NCI-H146 (cell line): ENCODE results near the gene FGA.

Experiments
- DNase-seq: peaks from one replicate; lab custom pipeline; 2025; lab: John Stamatoyannopoulos, UW

The FGA gene

DNA sequence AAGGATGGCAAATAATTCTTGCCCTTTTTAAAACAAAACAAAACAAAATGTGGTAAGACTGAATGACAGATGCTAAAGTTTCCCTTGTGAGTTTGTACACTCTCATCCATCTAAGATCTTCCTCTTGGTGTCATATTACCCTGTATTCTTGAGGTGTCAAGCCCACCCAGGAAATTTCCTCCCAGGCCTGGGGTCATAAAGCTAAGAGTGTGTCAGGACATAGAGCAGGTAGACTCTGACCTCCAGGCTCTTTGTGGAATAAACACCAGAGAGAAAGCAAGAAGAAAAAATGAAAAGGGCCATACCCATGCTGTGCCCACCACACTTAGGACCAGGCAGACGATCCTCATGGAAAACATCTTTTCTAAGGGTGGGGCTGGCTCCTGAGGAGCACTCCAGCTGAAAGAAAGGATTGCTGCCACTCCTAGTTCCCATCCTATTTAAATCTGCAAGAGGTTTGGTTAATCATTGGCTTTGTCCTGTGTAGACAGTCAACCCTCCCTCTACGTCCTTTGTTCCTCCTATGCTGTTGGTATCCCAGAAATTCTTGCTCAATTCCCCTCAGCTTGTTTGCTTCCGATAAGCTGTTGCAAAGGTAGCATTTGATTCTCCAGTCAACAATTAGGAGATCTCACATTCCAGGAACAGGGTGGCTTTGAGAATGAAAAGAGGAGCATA is at the start of gene FGA:
FGA (minus strand) TSS at position 414 of the 678 bp plus-strand sequence; CDS start at position 359, 55 bp downstream.
- no peak for DNase-seq

DNA sequence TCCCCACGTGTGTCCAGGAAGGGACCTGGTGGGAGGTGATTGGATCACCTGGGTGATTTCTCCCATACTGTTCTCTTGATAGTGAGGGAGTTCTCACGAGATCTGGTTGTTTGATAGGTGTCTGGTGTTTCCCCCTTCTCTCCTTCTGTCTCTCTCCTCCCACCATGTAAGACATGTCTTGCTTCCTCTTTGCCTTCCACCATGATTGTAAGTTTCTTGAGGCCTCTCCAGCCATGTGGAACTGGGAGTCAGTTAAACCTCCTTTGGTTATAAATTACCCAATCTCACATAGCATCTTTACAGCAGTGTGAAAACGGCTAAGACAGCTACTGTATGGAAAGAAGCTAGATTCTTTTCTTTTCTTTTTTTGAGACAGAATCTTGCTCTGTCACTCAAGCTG is 43.5 kb upstream of the FGA start:
- DNase-seq, result no peak

DNA sequence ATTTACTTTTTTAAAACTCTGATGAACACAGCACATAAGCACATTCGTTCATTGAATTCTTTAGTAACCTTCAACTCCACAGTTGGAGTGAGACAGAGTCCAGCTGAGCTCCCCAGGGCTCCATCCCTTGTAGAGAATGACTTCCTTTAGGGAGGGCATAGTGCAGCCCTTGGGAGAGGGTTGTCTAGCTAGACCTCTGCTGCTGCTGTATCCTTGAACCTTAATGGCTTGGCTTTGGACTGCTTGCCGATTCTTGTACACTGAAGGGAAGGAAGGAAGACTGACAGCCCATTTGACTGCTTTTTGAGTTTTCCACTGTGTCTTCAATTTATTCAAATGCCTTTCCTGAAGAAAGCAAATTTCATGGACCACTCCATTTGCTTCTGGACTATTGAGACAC is 41.3 kb upstream of the FGA start:
- no peak for DNase-seq

DNA sequence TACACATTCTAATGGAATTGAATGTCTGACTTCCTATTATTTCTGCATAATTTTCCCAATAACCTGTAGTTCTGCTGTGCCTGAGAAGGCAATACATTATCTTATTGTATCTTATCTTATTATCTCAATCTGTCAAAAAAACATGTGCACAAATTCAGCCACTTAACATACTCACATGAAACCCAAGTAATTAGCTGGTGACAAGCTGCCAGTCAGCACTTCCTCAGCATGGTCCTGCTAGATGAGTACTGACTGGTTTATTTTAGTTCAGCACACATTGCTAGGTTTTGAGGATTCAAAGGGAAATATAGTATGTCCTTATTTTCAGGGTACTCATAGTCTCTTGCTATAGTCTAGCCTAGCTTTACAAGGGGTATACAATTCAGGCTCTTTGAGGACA is 39.8 kb upstream of the FGA start:
- DNase-seq, result no peak

DNA sequence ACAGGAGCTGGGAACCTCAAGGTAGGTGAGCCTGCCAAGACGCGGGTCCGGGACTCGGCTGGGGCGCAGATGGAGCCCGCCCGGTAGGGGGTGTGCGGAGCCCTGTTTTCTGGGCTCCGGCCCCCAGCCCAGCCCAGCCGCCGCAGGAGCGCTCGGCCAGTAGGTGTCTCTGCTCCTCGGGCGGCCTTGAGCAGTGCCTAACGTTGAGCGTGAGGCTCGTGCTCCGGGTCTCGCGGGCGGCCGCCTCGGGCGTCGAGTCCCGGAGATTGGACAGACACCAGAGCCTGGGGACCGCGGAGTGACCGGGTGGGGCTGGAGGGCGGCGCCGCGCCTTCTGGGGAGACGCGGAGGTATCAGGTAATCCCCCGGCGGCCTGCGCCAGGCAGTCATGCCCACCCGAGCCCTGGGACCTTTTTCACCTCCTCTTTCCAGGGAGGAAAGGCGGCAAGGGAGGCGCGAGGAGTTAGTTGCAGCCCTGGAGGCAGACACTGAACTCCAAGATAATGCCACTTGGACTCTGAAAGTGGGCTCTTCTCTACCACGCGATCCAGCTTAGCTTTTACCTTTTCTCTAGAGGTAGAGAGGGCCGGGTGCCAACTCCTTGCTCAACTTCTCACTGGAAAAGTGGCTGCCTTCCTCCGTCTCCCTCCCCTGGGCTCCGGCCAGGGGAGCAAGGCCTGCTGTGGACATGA is 36.4 kb upstream of the FGA start:
- DNase-seq, result peak; percentile 16

DNA sequence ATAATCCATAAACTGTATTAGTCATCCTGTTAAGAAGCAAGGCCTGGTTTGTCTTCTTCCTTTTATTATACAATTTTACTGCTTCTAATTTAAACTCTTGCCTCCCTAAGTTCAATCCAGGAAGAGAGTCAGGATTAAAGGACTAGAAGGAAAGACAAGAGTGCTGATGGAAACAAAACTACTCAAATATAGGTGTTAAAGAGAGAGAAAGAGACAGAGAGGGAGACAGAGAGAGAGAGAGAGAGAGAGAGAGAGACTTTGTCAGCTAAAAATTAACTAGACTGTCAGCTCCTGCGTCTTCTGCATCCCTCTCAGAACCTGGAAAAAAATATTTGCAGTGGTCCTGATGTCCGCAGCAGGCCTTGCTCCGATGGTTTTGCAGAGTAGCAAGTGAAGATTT is 35.4 kb upstream of the FGA start:
- DNase-seq, result no peak

DNA sequence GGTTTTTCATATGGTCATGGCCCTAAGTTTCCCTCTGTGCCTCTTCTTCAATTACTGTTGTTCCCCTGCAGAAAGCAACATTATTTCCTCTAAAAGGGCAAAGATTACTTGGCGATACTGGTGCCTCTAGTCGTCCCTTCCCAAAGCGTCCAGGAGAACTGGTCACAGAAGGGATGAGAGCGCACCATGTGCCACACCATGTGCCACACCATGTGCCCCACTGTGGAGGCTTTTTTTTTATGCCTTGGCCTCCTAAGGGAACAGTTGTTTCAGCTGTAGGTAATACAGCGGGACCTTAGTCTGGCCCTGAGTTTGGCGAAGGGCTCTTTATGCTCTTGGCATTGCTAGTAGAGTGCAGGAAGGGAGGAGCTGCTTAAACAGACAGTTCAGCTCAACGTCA is 33.5 kb upstream of the FGA start:
- no peak for DNase-seq

DNA sequence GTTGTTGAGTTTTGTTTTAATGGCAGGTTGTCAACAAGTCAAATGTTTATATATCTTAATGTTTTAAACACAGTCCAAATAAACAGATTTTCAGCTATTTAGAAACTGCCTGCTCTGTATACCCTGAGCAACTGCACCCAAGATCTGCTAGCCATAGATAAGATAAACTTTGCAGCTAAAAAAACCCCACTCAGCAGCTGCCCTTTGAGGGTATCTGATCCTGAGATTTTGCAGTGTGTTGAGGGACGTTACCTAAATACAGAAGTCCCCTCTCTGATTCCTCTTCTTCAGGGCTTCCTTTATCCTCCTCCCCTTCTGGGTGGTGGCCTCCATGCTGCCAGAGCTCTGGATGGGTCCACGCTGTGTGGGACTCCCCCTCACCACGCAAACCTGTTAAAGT is 32.9 kb upstream of the FGA start:
- no peak for DNase-seq

DNA sequence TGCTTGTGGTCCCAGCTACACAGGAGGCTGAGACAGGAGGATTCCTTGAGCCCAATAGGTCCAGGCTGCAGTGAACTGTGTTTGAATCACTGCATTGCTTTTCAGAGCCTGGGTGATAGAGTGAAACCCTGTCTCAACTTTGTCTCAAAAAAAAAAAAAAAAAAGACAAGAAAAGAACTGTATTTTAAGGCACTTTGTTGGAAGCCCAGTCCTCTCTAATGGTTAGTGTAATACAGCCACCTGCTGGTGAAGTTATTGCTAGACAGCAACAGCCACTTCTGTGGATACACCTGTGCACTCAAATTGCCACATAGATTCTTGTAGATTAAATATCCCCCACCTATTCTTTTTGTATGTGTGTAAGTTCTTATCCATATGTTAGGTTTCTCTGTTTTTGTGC is 32.1 kb upstream of the FGA start:
- DNase-seq, result peak; percentile 1

DNA sequence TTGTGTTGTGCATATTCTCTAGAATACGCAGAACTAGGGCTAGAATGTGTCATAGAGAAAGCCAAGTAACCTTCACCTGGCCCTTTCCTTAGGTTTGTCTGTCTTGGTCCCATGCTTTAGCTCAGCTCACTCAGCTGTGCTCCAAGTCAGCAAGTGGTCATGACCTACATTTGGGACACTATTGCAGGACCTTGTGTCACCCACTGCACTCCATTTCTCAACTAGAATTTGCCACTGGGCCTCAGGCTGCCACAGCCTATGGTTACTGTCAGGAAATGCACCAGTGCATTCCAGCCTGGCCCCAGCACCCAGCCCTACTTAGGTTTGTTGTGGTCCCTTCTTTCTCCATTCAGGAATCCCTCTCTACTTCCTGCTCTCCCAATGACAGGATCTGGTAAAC is 29.6 kb upstream of the FGA start:
- DNase-seq, result no peak

DNA sequence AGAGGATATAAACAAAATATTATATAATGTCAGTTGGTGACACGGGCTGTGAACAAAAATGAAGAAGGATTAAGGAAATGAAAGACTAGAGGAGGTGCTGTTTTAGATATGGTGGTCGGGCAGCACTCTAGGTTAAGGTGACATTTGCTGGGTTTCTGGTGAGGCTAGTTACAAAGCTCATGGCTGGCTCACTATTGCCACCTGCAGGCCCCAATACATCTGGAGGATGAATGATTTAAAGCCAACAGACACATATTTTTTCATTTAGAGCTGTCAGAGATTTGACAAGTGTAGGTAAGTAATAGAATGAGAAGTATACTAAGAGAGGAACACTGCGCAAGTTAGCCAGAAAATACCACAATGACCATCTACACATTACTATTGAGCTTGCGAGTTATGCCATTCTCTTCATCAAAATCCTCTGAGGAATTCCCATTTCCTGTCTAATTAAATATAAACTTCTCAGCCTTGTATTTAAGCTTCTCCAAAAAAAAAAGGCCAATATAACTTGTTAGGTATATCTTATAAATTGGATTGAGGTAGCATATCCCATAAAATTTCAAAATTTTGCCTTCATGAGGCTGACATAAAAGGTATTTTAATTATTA is 28.3 kb upstream of the FGA start:
- DNase-seq, result peak; percentile 7

DNA sequence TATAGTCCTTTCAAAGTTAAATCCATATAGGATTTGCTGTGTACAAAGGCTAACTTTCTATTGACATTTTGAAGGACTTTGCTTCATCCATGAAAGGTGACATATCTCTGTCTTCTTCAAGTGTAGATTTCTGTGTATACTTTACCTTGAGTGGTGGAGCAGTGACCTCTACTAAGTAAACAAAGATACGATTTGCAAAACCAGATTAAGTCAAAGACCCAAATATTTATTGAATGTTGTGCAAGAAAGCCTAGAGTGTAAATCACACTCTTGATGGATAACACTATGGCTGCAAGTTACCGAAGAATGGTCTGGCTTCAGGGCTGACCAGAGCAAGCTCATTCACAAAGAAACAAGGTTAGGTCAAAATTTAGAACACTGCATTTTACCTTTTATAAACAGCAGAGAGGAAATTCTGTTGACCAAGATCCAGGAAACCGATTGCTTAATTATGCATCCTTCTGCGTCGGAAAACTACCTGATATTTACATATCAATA is 27.3 kb upstream of the FGA start:
- no peak for DNase-seq

DNA sequence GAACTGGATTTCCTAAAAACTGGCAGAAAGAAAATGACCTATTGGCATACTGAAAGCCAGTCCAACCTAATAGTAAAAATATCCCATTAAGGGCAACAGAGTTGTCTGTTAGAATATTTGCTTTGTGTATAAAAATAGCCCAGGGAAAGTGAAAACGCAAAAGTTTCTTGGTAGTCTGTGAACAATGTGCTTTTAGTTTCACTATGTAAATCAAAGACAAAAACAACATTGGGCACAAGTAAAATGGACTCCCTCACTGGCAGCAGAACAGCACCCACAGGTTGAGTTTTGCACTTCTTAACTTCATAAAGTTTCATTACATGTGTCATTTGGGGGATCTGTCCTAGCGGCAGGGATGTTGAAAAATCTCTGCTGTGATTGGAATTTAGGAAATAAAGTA is 26.2 kb upstream of the FGA start:
- DNase-seq, result no peak

DNA sequence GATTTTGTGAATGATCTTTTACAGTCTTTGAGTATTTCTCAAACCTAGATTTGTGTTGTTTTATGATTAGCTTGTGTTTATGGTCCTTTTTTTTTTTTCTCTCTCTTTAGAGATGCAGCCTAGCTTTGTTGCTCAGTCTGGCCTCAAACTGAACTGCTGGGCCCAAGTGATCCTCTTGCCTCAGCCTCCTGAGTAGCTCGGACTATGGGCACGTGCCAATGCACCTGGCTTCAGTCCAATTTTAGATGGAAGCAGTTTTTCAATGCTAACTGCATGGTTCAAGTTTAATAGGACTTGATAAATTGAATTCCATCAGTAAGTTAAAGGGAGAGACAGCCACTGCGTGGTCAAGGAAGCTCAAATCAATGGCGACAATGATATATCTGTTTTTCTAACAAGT is 25.7 kb upstream of the FGA start:
- DNase-seq, result no peak

DNA sequence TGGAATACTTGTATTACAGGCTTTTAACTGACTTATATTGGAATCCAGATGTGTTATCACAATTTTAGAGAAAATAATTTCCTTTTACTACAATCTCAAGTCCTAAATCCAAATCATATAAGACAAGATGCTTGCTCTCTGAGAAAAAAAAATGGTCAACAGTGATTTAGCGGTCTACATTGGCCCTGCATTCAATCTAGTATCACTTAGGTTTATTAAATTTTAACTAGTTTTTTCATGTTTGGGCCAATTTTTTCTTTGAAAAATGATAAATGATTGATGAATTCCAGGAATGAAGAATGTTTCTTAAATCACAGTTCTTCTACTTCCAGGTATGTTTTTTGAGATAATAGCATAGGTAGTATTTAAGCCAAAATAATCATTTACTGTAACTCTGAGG is 24.7 kb upstream of the FGA start:
- DNase-seq, result no peak

DNA sequence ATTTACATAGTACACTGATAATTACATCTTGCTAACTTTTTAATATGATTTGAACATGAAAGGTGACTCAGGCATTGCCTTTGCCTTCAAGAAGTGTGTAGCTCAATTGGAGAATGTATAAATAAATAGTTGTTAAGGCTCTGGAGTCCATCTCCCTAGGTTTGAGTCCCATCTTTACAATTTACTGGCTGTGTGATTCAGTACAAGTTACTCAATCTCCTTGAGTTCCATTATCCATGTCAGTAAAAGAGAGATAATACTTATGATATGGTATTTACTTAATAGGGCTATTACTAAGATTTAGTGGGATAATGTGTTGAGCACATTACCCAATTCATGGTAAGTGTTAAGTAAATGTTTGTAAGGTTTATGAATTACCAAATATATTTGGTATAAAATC is 23.8 kb upstream of the FGA start:
- no peak for DNase-seq

DNA sequence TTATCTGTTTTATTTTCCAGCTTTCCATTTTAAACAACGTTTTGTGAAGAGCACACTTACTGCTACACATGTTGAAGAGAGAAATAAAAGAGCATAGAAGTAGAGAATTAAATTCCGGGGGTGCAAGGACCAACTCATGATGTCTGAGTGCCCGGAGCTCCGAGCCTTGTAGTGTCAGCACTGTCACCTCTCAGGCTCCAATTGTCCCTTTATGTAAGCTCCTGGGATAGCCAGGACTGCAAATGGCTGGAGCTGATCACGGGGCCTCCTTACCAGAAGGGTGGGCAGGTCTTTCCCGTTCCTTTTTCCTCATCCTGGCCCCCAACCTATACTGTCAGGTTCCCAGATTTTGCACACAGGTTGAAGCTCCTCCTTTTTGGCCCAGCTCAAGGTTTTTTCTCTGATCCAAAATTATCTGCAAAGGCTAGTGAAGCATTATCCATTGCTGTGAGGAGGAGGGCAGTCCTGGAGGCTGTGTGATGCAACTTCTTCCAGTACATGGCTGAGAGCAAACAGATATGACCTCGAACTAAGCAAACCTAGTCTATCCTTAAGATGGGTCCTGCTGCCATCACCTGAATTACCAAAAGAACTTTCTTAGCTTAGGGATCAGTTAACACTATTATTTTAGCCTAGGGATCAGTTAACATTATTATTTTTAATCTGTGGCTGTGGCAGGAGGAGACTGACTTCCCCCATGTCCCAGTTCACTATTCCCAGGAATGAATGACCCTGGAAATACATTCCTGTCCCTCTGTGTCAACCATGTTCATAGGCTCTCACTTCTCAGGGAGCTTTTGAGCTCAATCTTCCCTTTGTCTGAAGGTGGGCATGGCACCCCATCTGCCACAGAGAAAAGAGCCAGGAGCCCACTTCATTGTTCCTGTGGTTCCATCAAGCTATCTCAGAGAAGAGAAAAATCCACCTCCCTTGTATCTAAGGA is 22.2 kb upstream of the FGA start, which contains the start of gene FGG:
FGG (minus strand) TSS at position 185 of the 943 bp plus-strand sequence; CDS start at position 138, 47 bp downstream.
- no peak for DNase-seq

DNA sequence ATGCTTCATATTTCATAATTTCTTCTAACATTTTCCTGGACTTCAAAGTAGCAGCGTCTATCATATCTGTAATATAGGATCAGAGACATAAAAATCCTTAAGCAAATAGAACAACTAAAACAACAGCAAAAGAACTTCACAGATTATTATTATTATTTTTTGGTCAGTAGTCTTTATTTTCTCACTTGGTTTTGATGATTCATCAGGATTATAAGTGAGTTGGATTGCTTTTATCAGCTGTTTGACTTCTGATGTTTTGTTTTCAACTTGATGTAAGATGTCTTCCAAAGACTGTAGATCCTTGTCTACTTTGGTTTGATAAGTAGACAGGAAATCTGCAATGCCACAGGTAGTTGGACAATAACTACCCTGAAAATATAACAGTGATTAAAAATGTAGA is 21.3 kb upstream of the FGA start:
- no peak for DNase-seq

DNA sequence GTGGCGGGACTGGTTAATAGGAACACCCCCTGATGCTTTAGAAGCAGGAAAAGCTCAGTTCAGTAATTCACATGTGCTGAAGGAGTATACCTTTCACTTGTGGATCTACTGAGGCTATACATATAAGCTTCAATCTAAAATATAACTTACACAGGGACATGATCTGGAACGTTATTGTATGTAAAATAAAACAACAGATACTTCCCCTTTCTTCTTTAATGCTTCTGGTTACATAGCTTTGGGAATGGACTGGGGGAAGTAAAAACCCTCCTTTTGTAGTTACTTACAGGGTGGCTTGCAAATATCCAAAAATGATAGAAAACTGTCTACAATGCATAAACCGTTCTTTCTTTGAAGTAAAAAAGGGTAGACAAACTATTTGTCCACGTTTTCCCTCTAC is 20.0 kb upstream of the FGA start:
- no peak for DNase-seq

DNA sequence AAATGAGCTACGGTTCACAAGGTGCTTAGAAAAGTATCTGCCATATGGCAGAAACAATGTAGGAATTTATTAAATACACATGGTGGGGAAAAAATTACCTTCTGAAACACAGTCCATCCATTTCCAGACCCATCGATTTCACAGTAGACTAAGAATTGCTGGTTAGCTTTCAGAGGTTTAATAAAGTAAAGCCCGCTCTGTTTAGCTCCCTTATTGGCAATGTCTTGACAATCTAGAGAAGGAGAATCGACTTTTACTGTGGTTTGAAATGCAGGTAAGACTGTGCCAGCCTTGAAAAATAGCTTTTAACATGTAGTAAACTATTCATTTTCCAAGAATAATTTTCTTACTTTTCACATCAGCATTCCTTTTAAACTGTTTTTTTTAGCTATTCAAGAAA is 19.0 kb upstream of the FGA start:
- DNase-seq, result no peak

DNA sequence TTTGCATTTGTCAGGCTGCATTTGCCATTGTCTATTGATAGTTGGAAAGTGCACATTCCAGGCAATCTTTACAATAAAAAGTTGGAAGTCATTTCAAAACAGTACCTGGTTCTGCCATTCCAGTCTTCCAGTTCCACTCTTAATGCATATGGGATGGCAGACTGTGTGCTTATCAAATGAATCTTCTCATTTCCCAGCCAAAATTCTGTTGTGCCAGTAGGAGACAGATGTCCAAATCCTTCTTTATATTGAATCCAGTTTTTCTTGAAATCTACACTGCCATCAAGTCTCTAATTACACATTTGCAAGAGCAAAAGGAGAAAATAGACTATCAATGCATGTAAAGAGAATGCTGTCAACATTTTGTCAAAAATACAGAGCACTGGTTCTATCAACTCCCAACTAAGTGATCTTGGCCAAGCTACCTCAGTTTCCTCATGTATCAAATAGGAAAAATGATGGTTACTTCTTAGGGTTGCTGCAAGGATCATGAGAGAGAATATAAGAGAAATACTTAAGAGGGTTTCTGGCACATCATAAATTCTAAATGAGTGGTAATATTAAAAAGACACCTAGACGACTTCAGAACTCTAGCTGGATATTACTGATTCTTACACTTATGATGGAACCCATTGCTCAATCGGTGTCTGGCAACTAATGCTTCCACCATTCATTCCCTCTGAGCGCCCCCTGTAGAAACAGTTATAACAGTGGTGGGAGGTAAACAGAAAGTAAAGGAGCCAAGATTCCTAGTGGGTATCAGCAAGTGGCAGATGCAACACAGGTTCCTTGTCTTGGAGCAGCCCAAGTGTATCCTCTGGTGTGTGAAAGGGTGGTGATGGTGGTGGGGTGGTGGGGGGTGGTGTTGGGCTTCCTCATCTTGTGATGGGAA is 18.1 kb upstream of the FGA start:
- no peak for DNase-seq
